PC-3 (cell line): ENCODE measurements around the gene RMND1. TPM values are rescaled to one million over a fixed set of nuclear protein-coding genes. Genes with fewer than 3 reads are reported as not detected.

Experiments
- ATAC-seq: fragments of 200-7000 bp; cut with Tn5 transposase; 2 replicates; pipeline ENCODE4 v1.9.1; 2020; ENCODE audit warnings: mild to moderate bottlenecking, moderate library complexity
- BruUV-seq: library from RNA; stranded (reverse); fragments of 400-500 nt; replicated peaks from 2 replicates; lab custom pipeline; 2021; lab: Mats Ljungman, UMichigan
- CTCF ChIA-PET: fragments of 300-600 bp; sonication (Branson Sonifier 250); formaldehyde crosslinking; loops from one replicate; lab custom pipeline; 2022; ENCODE audit warnings: antibody characterized with exemption; lab: Charles Lee
- POLR2A ChIA-PET: fragments of 300-600 bp; sonication (Branson Sonifier 250); formaldehyde crosslinking; loops from one replicate; lab custom pipeline; 2022; ENCODE audit warnings: antibody characterized with exemption; ENCODE audit not compliant: unreplicated experiment; lab: Charles Lee
- DNase-seq: peaks from one replicate; pipeline ENCODE4 v3.0.0-alpha.2; 2015
- H2AFZ ChIP-seq: fragments of 300-600 bp; sonication (generic); 2 replicates; pipeline ENCODE4 v1.6.0; 2016; ENCODE audit warnings: antibody characterized with exemption, low read length
- H3F3A ChIP-seq: fragments of 300-600 bp; sonication (generic); one replicate; pipeline ENCODE4 v1.6.0; 2017; ENCODE audit warnings: antibody characterized with exemption, low read length, control low read depth, mild to moderate bottlenecking; ENCODE audit not compliant: unreplicated experiment
- H3K27ac ChIP-seq: fragments of 300-600 bp; sonication (generic); 2 replicates; pipeline ENCODE4 v1.5.1; 2016; ENCODE audit warnings: mild to moderate bottlenecking, low read length
- H3K27me3 ChIP-seq: fragments of 300-600 bp; sonication (generic); 2 replicates; pipeline ENCODE4 v1.6.1; 2016; ENCODE audit warnings: low read length, mixed read lengths
- H3K36me3 ChIP-seq: fragments of 300-600 bp; sonication (generic); 2 replicates; pipeline ENCODE4 v1.6.1; 2016; ENCODE audit warnings: low read depth, mixed run types, low read length, mixed read lengths
- H3K4me1 ChIP-seq: fragments of 300-600 bp; sonication (generic); 2 replicates; pipeline ENCODE4 v1.5.1; 2016; ENCODE audit warnings: low read length; ENCODE audit not compliant: insufficient read depth
- H3K4me2 ChIP-seq: fragments of 300-600 bp; sonication (generic); 2 replicates; pipeline ENCODE4 v1.6.0; 2016; ENCODE audit warnings: low read length
- H3K4me3 ChIP-seq: fragments of 300-600 bp; sonication (generic); 2 replicates; pipeline ENCODE4 v1.5.1; 2016; ENCODE audit warnings: mild to moderate bottlenecking, low read length, mixed read lengths
- H3K79me2 ChIP-seq: fragments of 300-600 bp; sonication (generic); 2 replicates; pipeline ENCODE4 v1.6.1; 2017; ENCODE audit warnings: low read length, mixed read lengths
- H3K9ac ChIP-seq: fragments of 300-600 bp; sonication (generic); 2 replicates; pipeline ENCODE4 v1.6.0; 2016; ENCODE audit warnings: mild to moderate bottlenecking, low read length
- H3K9me2 ChIP-seq: fragments of 300-600 bp; sonication (generic); replicated peaks from 2 replicates; pipeline ENCODE4 v1.6.1; 2016; ENCODE audit warnings: mixed run types, low read length, mixed read lengths
- H3K9me3 ChIP-seq: fragments of 300-600 bp; sonication (generic); 2 replicates; pipeline ENCODE4 v1.6.1; 2016; ENCODE audit warnings: low read length, mixed read lengths
- H4K20me1 ChIP-seq: fragments of 300-600 bp; sonication (generic); 2 replicates; pipeline ENCODE4 v1.6.1; 2016; ENCODE audit warnings: low read length, mixed read lengths
- EZH2 ChIP-seq: fragments of 300-600 bp; sonication (generic); IDR thresholded peaks from one replicate; pipeline ENCODE4 v1.6.1; 2017; ENCODE audit warnings: antibody characterized with exemption, mild to moderate bottlenecking, low read length; ENCODE audit not compliant: unreplicated experiment
- EZH2phosphoT487 ChIP-seq: fragments of 300-600 bp; sonication (generic); IDR thresholded peaks from 2 replicates; pipeline ENCODE4 v1.6.1; 2018; ENCODE audit warnings: mild to moderate bottlenecking, antibody characterized with exemption, low read length, borderline replicate concordance
- intact Hi-C: fragments of 100-400 bp; cut with micrococcal nuclease; formaldehyde crosslinking; loops from 2 replicates; pipeline ENCODE4 v1.9.0; 2023
- total RNA-seq: library from RNA; depleted of rRNA; stranded (reverse); fragments of >200 nt; gene quantifications from 2 replicates; pipeline ENCODE4 v1.2.3, GENCODE V29; 2014
- TF ChIP-seq, protein P1 (sequence below): fragments of 300-600 bp; sonication (generic); conservative IDR thresholded peaks from 2 replicates; pipeline ENCODE4 v1.5.1; 2017; ENCODE audit warnings: antibody characterized with exemption, low read depth, mild to moderate bottlenecking, low read length

Gene RMND1
- total RNA-seq, 1 experiment from 2014 or later, result 20.8 TPM

DNA sequence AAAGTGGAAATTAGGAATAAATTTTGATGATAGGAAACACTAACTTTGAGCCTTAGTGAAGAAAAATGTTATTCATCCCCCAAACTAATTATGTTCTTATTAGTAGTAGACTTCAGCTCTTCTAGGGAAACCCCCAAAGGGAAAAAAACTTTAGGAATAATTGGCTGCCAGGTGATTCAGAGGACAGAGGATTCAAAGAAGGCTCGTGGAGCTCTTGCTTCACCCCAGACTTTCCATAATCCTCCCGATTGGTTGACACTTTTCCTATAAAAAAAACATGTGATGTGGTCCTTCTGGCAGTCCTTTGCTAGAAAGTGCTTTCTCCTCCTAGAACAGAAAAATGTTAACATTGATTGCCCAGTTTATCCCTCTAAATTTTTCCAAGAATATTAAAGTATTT, 36.3 kb upstream of the RMND1 start:
- no peak overlapping the region for H3K4me3 ChIP-seq
- ChIA-PET POLR2A (no interaction called here), CTCF (no interaction called here)
- no peak overlapping the region for H3K4me2 ChIP-seq
- H3K79me2 ChIP-seq, result no peaks in the 10 kb centered on the region
- TF ChIP-seq, protein P1, sequence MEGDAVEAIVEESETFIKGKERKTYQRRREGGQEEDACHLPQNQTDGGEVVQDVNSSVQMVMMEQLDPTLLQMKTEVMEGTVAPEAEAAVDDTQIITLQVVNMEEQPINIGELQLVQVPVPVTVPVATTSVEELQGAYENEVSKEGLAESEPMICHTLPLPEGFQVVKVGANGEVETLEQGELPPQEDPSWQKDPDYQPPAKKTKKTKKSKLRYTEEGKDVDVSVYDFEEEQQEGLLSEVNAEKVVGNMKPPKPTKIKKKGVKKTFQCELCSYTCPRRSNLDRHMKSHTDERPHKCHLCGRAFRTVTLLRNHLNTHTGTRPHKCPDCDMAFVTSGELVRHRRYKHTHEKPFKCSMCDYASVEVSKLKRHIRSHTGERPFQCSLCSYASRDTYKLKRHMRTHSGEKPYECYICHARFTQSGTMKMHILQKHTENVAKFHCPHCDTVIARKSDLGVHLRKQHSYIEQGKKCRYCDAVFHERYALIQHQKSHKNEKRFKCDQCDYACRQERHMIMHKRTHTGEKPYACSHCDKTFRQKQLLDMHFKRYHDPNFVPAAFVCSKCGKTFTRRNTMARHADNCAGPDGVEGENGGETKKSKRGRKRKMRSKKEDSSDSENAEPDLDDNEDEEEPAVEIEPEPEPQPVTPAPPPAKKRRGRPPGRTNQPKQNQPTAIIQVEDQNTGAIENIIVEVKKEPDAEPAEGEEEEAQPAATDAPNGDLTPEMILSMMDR, result no peak
- no peak for TF ChIP-seq EZH2phosphoT487
- no peak for TF ChIP-seq EZH2
- H3K9me3 ChIP-seq, result no peaks in the 10 kb centered on the region
- H3K27me3 ChIP-seq, result peaks cover 3% of the 10 kb centered on the region; the same call in 1 of the 2 replicates
- H2AFZ ChIP-seq, result no peak overlapping the region
- intact Hi-C loops, result no loop called here
- no peak for DNase-seq
- no peaks in the 10 kb centered on the region for H4K20me1 ChIP-seq
- no TSS peak for BruUV-seq
- no peaks in the 10 kb centered on the region for H3K4me1 ChIP-seq
- H3K9ac ChIP-seq, result no peak overlapping the region
- no peaks in the 10 kb centered on the region for H3K36me3 ChIP-seq
- no peak overlapping the region for H3K27ac ChIP-seq
- no peak for ATAC-seq
- no peaks in the 10 kb centered on the region for H3K9me2 ChIP-seq
- no peaks in the 10 kb centered on the region for H3F3A ChIP-seq

DNA sequence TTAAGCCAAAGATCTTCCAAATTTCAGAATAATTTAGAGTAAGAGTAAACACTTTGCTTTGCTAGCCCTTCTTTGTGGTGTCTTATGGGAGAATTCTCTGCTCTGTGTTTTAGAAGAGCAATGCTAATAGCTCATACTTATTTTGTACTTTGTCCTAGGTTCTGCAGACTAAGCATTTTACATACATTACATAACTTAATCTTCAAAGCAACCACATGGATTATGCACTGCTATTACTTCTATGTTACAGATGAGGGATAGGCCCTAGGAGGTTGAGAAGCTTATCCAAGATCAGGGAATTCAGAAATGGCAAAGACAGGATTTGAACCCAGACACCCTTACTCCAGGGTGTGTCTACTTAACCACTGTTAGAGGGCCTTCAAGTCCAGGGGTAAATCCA, 32.1 kb upstream of the RMND1 start:
- intact Hi-C loops, result no loop called here
- no peak for ATAC-seq

DNA sequence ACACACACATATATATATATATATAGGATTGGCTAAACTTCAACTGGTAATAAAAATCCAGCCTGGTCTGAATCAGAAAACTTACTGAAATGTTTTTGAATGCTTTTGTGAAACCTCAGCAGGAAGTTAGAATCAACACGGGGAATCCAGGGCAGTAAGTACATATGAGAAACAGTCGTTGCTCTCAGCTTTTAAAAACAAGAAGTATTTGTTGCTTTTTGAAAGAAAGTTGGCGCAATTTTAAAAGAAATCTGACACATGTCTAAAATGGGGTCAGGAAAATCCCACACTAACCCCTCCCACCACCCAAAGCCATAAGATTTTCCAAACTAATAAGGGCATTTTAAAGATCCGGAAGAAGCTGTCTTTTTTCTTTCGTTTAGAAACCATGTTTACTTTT, 30.4 kb upstream of the RMND1 start:
- Histone ChIP-seq H3K4me3 (no peak overlapping the region), H2AFZ (no peak overlapping the region), H4K20me1 (no peaks in the 10 kb centered on the region), H3K27ac (no peak overlapping the region), H3K4me1 (no peaks in the 10 kb centered on the region), H3K9me2 (no peaks in the 10 kb centered on the region), H3K79me2 (no peaks in the 10 kb centered on the region), H3K9me3 (no peaks in the 10 kb centered on the region), H3K4me2 (no peak overlapping the region), H3K27me3 (no peaks in the 10 kb centered on the region), H3F3A (no peaks in the 10 kb centered on the region), H3K36me3 (no peaks in the 10 kb centered on the region), H3K9ac (no peak overlapping the region)
- no TSS peak for BruUV-seq
- no peak for ATAC-seq
- ChIA-PET POLR2A (no interaction called here), CTCF (no interaction called here)
- intact Hi-C loops, result no loop called here
- DNase-seq, result no peak
- TF ChIP-seq, protein P1, result no peak
- TF ChIP-seq EZH2 (no peak), EZH2phosphoT487 (no peak)

More for the DNA sequence above, 32.1 kb upstream of the RMND1 start:
- TF ChIP-seq EZH2phosphoT487, result no peak
- TF ChIP-seq, protein P1, result no peak
- no peak for TF ChIP-seq EZH2
- H3K79me2 ChIP-seq, result no peaks in the 10 kb centered on the region
- H3K4me2 ChIP-seq, result no peak overlapping the region
- no peak overlapping the region for H3K27ac ChIP-seq
- BruUV-seq, result no TSS peak
- H3K4me3 ChIP-seq, result no peak overlapping the region
- no peaks in the 10 kb centered on the region for H3K9me2 ChIP-seq
- no peak overlapping the region for H3K9ac ChIP-seq
- H4K20me1 ChIP-seq, result no peaks in the 10 kb centered on the region
- DNase-seq, result no peak
- POLR2A ChIA-PET, result no interaction called here
- no peaks in the 10 kb centered on the region for H3K36me3 ChIP-seq
- H3F3A ChIP-seq, result no peaks in the 10 kb centered on the region
- no peaks in the 10 kb centered on the region for H3K4me1 ChIP-seq
- no peaks in the 10 kb centered on the region for H3K27me3 ChIP-seq
- no peak overlapping the region for H2AFZ ChIP-seq
- H3K9me3 ChIP-seq, result no peaks in the 10 kb centered on the region
- CTCF ChIA-PET, result no interaction called here
